IPS-NIHi11 (cell line): Measurements from ENCODE around the gene FLYWCH1.
A peak's percentile ranks its signal among the peaks of the same experiment; 100 is the strongest.

Source experiments
- DNase-seq: peaks from one replicate; pipeline ENCODE4 v3.0.0; 2012; ENCODE audit warnings: mixed read lengths, low spot score

FLYWCH1 gene

DNA sequence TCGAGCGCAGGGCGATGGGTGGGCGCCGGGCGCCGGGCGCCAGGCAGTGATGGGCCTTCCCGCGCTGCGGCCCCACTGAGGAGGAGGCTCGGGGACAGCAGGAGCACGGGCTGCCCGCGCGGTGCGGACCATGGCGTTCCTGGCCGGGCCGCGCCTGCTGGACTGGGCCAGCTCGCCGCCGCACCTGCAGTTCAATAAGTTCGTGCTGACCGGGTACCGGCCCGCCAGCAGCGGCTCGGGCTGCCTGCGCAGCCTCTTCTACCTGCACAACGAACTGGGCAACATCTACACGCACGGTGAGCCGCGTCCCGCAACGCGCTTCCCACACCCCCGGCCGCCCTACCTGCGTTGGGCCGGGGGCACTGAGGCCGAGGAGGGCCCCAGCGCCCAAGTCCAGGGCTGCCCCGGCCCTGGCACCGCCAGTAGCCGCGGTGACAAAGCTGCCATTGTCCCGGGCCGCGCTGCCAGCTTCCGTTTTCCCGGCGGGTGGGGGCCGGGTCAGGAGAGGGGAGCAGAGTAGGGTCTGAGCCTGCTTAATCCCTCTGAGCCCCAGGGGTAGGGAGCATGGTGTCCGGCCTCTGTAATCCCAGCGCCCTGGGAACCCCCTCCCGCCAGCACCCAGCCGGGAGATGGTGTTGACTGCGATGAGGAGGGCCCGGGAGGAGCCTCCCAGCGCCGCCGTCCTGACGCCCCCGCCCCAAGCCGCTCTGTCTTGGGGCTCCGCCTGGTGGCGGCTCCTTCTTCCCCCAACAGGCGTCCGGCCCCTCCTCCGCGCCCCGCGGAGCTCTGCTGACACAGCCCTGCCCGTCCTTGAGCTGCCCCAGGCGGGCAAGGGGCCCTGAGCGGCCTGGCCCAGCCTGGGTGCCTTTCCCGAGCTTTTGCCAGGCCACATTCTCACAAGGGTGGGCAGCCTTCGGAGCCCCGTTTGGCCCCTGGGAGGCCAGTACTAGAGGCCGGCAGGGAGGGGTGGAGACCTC, 58.1 kb downstream of the FLYWCH1 start:
- peak; percentile 91 for DNase-seq

DNA sequence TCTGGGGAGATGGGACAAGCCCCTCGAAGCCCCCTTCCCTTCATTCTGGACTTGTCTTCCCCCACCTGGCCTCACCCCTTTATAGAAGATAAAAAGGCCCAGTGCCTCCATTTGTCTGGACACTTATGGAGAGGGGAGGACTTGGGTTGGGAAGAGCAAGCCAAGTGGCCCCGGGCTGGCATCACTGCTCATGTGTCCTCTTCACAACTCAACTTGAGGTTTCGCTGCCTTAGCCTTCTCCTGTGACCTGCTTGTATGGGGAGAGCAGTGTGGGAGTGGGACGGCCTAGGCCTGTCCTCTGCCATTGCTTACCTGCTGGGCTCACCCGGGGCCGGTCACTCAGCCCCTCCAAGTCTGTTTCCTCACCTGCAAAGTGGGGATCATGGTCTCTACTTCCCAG, 58.8 kb downstream of the FLYWCH1 start:
- no peak for DNase-seq

DNA sequence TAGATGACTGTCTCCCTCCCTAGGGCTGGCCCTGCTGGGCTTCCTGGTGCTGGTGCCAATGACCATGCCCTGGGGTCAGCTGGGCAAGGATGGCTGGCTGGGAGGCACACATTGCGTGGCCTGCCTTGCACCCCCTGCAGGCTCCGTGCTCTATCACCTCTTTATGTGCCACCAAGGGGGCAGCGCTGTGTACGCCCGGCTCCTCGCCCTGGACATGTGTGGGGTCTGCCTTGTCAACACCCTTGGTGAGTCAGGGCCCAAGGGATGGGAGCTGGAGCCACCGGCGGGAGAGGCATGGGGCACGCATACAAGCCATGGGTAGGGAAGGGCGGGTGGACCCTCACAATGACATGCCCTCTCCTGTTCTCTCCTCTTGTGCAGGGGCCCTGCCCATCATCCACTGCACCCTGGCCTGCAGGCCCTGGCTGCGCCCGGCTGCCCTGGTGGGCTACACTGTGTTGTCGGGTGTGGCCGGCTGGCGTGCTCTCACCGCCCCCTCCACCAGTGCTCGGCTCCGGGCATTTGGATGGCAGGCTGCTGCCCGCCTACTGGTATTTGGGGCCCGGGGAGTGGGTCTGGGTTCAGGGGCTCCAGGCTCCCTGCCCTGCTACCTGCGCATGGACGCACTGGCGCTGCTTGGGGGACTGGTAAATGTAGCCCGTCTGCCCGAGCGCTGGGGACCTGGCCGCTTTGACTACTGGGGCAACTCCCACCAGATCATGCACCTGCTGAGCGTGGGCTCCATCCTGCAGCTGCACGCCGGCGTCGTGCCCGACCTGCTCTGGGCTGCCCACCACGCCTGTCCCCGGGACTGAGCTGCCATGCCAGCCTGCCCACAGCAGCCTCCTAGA, 59.6 kb downstream of the FLYWCH1 start:
- no peak for DNase-seq

DNA sequence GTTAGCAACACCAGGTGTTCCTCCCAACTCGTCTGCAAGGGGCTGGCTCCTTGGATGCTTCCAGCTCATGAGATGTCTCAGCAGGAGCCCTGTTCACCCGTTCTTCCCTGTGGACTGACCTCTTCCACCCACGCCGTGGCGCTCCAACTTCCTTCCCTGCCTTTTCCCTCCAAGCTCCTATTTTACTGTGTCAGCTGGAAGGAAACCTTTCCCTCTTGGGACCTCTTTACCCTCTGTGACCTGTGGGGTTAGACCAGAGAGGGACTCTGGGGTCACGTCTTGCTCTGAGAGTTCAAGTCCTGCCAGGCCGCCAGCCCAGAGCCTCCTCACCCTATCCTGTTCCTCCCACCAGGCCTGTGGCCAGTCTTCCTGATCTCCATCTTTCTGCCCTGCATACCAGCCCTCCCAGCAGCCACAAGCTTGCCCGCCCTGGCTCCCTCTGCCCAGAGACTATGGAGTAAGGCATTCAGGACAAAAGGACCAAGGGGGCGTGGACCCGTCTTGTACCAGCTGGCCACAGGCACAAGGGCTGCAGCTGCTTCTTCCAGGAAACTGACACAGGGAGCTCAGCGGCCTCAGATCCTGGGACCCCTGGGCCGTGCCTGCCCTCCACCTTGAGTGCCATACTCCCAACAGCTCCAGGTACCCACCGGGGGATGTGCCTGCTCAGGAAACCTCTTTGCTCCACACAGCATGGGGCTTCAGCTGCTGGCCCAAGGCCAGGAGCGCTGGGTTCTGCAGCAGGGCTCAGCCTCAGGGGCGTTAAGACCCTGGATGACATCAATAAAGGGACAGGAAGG, 60.5 kb downstream of the FLYWCH1 start:
- no peak for DNase-seq

DNA sequence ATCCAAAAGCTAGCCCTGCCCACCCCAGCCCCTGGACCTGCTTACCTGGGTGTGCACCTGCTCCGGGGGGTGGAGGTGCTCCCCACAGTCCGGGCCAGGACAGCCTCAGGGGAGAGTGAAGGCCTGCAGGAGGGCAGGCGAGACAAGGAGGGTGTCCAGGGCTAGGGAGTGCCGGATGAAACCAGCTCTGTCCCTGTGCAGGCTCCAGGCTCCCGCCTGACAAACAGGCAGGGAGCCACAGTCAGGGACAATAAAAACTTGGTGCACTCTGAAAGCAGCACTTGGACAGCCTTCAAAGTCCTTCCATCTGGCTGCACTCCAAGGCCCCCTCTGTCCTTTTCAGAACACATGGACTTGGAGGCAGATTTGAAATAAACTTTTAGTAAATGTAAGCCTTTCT, 61.4 kb downstream of the FLYWCH1 start:
- DNase-seq, result no peak

DNA sequence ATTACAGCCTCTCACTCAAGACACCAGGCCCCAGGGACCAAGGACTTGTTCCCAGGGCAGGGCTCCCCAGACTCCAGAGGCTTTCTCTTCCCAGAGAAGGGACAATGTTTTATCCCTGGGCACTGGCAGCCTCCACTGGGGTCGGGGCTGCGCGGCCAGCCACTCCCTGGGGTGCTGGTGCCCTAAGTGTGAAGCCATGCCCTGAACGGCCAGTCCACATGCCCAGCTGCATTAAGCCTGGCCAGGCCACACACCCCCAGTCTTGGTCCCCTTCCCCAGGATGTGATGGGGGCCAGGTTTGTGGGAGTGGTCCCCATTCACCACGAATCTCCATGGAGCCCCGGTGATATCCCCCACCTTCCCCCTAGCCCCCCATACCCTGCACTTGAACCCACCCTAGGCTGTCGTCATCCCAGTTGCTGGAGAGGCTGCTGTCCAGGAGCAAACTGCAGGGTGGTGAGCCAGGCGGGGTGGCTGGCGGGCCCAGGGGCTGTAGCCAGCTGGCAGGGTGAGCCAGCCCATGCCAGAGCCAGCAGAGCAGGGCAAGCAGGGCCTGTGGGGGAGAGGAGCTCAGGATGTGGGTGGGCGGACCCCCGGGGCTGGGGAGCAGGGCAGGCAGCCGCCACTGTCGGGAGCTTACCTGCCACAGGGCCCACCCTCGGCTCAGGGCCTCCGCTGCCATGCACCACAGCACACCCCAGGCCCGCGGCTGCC, 62.0 kb downstream of the FLYWCH1 start:
- DNase-seq, result no peak

DNA sequence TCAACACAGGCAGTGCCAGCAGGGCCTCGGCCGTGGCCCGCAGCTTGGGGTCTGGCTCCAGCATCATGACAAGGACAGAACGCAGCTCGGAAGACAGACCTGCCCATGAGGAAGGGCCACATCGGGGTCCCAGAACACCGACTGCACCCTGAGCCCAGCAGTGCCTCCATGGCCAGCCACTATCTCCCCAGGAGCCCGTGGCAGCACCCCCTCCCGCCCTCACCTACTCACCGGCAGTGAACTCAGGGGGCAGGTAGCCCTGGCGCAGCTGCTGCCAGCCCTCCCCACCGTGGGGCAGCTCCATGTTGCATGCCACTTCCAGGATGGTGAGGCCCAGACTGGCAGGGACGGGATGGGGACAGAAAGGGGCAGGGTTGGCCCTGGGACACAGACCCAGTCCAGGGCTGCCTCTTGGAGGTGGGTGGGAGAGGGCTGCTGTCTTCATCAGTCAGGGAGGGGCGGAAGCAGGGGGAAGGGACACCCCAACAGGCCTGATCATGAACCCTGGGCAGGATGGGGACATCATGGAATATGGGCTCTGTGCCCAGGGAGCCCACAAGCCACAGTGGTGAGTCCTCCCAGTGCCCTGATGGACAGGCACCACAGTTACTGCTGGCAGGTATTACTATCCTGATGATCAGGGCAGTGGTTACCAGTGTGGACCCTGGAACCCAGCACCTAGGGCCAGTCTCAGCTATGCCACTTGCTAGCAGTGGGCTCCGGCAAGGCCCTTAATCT, 62.8 kb downstream of the FLYWCH1 start:
- DNase-seq, result no peak

DNA sequence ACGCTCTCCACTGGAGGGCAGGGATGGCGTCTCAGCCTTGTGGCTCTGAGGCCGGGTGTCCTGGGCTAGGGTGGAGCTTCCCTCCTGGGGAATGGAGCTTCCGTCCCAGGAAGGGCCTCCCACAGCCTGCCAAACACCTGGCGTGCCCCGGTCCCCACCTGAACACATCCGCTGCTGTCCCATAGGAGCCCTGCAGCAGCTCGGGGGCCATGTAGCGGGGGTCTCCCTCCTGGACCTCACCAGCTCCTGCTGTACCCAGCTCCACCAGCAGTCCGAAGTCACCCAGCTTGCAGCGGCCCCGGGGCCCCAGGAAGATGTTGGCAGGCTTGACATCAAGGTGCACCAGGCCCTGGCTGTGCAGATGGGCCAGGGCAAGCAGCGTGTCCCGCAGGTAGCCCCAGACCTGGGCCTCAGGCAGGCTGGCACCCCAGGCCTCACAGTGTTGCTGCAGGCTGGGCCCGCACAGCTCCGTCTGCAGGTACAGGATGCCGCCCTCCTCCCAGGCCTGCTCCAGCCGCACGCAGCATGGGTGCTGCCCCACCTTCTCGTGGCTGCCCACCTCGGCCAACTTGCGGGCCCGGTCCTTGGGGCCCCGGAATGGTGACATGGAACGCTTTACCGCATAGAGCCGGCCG, 63.5 kb downstream of the FLYWCH1 start:
- DNase-seq, result no peak

DNA sequence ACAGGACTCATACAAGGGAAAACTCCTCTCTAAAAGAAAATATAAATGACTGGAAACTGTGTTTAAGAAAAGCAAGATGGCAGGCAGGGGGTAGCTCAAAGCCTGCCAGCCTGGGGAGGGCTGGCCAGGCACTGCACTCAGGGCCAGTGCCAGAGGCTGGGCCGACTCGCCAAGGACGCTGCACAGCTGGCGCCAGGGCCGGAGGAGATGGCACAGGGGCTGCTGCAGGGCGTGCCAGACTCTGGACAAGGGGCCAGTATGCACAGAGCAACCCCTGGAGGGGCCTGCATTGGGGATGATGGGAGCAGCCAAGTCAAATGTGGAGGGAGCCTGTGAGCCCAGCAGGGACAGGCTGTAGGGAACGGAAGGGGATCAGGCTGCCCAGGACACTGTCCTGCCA, 64.5 kb downstream of the FLYWCH1 start:
- DNase-seq, result no peak

DNA sequence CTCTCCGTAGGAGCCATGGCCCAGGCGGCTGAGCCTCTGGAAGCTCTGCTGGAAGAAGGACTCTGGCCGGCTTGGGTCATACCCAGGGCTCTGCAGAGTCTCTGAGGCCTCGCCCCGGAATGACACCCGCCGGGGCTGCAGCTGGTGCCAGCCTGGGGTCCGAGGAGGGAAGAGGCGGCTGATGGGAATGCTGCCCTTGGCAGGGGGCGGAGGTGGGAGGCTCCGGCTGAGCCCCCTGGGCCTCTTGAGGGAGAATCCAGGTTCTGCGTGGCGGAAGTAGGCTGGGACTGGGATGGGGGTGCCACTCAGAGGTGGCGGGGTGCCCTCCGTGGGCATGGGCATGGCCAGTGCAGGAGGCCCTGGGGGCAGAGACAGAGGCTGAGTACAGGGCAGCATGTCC, 64.9 kb downstream of the FLYWCH1 start:
- DNase-seq, result no peak

DNA sequence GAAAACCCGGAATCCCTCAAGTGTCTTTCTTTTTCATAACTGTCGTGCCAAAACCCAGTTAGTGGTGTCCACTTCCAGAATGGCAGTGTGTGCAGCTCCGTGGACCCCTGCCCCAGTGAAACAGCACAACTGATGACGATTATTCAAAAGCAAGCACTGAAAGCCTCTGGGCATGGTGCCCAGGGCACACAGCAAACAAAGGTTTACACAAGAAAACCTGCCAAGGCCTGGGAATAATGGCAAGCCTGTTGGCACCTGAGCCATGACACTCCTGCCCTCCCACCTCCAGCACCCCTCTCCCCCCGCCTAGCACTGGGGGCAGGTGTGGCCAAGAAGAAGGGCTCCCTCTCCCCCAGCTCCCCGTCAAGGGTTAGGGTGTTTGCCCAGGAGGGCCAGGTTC, 65.7 kb downstream of the FLYWCH1 start:
- no peak for DNase-seq

DNA sequence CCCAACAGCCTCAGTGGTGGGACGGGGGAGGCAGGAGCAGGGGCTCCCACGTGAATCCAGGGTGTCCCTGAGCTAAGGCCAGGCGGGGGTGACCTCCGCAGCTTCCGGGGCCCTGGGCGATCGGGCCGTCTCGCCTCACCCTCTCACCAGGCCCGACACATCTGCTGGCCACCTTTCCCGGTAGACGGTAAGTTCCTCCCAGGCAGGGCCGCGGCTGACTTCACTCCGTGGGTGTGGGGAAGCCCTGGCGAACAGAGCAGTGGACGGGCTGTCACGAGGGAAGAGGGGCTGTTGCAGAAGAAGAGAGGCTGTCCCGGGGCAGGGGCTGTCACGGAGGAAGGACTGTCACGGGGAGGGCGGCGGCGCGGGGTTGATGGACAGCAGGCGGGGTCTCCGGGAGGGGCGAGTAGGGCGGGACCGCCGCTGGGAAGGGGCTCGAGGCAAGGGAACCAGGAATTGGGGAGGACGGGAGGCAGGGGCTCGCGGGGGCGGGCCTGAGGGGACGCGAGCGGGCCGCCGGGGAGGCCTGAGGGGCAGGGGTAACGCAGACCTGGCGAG, 68.0 kb downstream of the FLYWCH1 start:
- peak; percentile 76 for DNase-seq

DNA sequence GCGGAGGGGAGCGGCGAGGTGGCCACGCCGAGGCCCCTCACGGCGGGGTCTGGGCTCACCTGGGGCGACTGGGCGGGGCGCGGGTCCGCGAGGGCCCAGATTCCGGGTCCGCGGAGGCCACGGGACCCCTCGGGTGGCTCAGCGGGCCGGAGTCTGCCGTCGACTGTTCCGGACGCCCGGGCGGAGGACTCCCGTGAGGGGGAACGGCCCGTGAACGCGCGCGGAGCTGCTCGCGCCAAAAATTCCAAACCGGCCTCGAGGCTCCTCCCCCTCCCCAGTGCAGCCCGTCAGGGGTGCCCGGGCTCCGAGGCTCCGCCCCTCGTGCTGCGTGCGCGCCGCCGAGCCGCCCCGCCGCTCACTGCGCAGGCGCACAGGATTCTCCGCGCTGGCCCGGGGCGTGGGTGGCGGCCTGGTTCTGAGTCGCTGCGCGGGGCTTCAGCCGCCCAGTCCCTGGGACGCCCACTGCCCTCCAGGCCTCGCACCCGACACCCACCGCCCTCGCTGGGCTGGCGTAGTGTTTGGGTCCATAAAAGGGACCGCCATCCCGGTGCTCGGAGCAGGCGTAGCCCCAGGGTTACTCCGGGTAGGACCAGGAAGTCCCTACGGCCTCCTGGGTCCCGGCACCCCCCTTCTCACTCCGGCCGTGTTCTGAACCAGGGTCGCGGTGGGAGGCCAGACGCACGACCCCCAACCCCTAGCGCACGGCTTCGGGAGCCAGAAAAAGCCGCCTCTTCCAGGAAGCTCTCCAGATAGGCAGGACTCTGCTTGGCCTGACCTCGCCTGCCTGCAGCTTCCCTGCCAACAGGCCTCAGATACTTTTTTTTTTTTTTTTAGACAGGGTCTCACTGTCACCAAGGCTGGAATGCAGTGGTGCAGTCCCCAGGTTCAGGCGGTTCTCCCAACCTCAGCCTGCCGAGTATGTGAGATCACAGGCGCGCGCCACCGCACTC, 68.8 kb downstream of the FLYWCH1 start, which contains the start of gene PKMYT1:
Gene PKMYT1, minus strand, starts transcription at position 220 of the 950 bp plus-strand sequence. CDS start 789 bp downstream, outside the sequence.
- peak; percentile 100 for DNase-seq

DNA sequence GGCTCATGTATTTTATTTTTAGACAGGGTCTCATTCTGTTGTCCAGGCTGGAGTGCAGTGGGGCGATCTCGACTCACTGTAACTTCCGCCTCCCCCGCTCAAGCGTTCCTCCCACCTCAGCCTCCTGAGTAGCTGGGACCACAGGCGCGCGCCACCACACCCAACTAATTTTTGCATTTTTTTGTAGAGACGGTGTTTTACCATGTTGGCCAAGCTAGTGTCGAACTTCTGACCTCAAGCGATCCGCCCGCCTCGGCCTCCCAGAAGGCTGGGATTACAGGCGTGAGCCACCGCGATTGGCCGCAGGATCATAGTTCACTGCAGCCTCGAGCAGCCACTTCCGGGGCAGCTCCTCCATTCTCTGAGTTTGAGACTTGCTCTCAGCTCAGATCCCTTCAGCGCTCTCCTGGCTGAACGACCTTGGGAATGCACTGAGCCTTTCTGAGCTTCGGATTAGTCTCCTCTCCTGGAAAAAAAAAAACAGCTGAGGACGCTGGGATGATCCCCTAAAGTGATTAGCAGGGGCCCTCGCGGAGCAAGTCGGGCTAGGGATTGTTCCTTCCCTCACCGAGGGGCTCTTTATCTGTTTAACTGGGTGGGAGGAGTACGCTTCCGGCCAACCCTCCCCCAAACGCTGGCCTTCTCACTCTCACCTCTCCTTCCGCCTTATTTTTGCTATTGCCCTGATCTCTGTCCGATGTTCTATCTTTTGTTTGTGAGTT, 69.6 kb downstream of the FLYWCH1 start:
- peak; percentile 59 for DNase-seq

DNA sequence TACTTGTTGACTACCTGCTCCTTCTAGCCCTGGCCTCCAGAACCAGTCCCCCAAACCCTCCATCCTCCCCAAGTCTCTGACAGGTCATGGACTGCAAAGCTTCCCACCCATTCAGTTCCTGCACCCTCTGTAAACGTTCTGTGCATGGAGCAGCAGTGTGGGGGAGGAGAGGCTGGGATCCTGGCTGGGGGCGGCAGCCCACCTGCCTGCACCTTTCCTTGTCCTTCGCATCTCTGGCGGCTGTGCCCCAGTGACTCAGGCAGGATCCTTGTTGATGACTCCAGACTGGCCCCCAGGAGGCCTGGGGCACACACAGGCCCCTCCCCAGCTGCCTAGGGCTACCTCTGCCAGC, 70.1 kb downstream of the FLYWCH1 start:
- no peak for DNase-seq

DNA sequence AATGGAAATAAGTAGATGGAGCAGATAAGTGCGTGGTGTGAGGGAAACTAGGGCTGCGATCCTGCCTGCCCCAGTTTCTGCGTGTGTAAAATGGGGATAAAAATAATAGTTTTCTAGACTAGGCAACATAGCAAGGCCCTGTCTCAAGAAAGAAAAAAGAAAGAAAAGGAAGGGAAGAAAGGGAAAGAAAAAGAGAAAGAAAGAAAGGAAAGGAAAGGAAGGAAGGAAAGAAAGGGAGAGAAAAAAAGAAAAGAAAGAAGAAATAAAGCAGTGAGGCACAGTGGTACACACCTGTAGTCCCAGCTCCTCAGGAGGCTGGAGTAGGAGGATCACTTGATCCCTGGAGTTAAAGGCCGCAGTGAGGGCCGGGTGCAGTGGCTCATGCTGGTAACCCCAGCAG, 70.7 kb downstream of the FLYWCH1 start:
- no peak for DNase-seq

DNA sequence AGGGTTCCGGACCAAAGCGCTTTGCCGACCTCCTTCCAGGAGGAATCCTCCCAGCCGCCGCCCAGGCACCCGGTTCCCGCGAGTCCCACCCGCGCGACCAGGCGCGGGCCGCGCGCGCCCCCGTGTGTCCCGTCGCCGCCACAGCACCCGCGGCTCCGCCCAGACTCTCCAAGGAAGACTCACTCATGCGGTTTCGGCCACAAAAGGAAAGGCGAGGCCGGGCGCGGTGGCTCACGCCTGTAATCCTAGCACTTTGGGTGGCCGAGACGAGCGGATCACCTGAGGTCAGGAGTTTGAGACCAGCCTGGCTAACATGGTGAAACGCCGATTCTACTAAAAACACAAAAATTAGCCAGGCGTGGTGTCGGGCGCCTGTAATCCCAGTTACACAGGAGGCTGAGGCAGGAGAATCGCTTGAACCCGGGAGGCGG, 72.0 kb downstream of the FLYWCH1 start:
- peak; percentile 96 for DNase-seq

DNA sequence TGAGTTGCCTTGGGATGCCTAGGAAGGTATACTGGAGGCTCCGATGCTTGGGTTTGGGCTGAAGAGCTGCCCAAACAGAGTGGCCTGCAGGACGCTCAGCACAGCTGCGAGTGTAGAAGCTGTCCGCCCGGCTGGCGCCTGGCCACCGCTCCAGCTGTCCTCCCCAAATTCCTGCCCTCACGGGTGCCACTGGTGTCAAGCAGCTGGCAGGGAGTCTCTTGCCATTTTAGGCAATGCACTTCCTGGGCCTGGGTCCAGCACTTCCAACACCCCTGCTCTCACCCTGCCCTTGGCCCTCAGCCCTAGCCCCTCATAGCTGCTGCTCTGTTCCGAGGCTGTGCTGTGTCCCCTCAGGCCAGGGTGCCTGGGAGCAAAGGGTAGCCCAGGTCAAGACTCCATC, 73.7 kb downstream of the FLYWCH1 start:
- no peak for DNase-seq
